Endothelial cell of umbilical vein (primary cell): ENCODE data around the gene NFATC2. TPM values are rescaled to one million over a fixed set of nuclear protein-coding genes. Genes with fewer than 3 reads are reported as not detected.

Source experiments
- BruUV-seq: library from RNA; stranded (reverse); fragments of 400-500 nt; replicated peaks from 2 replicates; lab custom pipeline; 2021; lab: Mats Ljungman, UMichigan
- CTCF ChIA-PET: fragments of 300-600, 350-600 bp; sonication (Branson Sonifier 250); formaldehyde crosslinking; loops from one replicate; lab custom pipeline; 2021; ENCODE audit warnings: antibody characterized with exemption, inconsistent platforms; lab: Charles Lee
- POLR2A ChIA-PET: fragments of 300-600, 350-600 bp; sonication (Branson Sonifier 250); formaldehyde crosslinking; loops from one replicate; lab custom pipeline; 2021; ENCODE audit warnings: antibody characterized with exemption, inconsistent platforms; lab: Charles Lee
- DNase-seq: peaks from one replicate; pipeline ENCODE4 v3.0.0-alpha.2; 2011; ENCODE audit warnings: low read depth, low spot score
- FAIRE-seq: peaks from 2 replicates; lab custom pipeline; 2011; peaks lifted over from hg19 to GRCh38; lab: Jason Lieb, UNC
- H2AFZ ChIP-seq: 2 replicates; pipeline ENCODE4 v1.6.0; 2012; ENCODE audit warnings: low read depth, low read length, control low read depth, inconsistent platforms
- H3K27ac ChIP-seq: 2 replicates; pipeline ENCODE4 v1.5.1; 2011; ENCODE audit warnings: low read depth, mild to moderate bottlenecking, control low read depth, low read length, moderate library complexity; ENCODE audit not compliant: insufficient read depth
- H3K27me3 ChIP-seq, 2 experiments: 2 replicates each; pipeline versions ENCODE4 v1.6.0 to v1.6.1; 2011; ENCODE audit warnings: low read length in 2 of 2, mixed read lengths in 1 of 2; ENCODE audit not compliant: control insufficient read depth in 2 of 2, insufficient read depth in 2 of 2
- H3K36me3 ChIP-seq, 2 experiments: 2 replicates in 1 of 2; 3 replicates in 1 of 2; pipeline ENCODE4 v1.5.1; 2011; ENCODE audit warnings: low read length in 2 of 2, mild to moderate bottlenecking in 1 of 2, moderate library complexity in 1 of 2; ENCODE audit not compliant: control insufficient read depth in 2 of 2, insufficient read depth in 2 of 2; ENCODE audit errors: extremely low read depth in 1 of 2
- H3K4me1 ChIP-seq: 3 replicates; pipeline ENCODE4 v1.5.1; 2011; ENCODE audit warnings: mild to moderate bottlenecking, low read length; ENCODE audit not compliant: control insufficient read depth, insufficient read depth; ENCODE audit errors: extremely low read depth
- H3K4me2 ChIP-seq: 2 replicates; pipeline ENCODE4 v1.6.1; 2011; ENCODE audit warnings: low read length, control low read depth, mixed read lengths; ENCODE audit not compliant: insufficient read depth
- H3K4me3 ChIP-seq, 3 experiments: fragments of 200-600 bp in 1 of 3; sonication (generic), shearing (Covaris generic) in 1 of 3; replicated peaks in 1 of 3; 2 replicates each; pipeline ENCODE4 v1.5.1; 2011 to 2016; ENCODE audit warnings: control low read depth in 3 of 3, low read length in 3 of 3, mild to moderate bottlenecking in 2 of 3, inconsistent platforms in 1 of 3, low read depth in 1 of 3, moderate library complexity in 1 of 3; ENCODE audit not compliant: insufficient read depth in 1 of 3
- H3K79me2 ChIP-seq: 2 replicates; pipeline ENCODE4 v1.6.0; 2012; ENCODE audit warnings: low read length, inconsistent platforms; ENCODE audit not compliant: control insufficient read depth, insufficient read depth
- H3K9ac ChIP-seq: replicated peaks from 2 replicates; pipeline ENCODE3; 2011; ENCODE audit warnings: low read length, control low read depth; ENCODE audit not compliant: insufficient read depth; ENCODE audit errors: extremely low read depth
- H3K9me1 ChIP-seq: replicated peaks from 3 replicates; pipeline ENCODE4 v1.6.0; 2011; ENCODE audit warnings: mild to moderate bottlenecking, low read length; ENCODE audit not compliant: control insufficient read depth, insufficient read depth; ENCODE audit errors: extremely low read depth
- H3K9me3 ChIP-seq: replicated peaks from 2 replicates; pipeline ENCODE4 v1.5.1; 2012; ENCODE audit warnings: low read length, inconsistent platforms; ENCODE audit not compliant: control insufficient read depth, insufficient read depth
- H4K20me1 ChIP-seq: replicated peaks from 2 replicates; pipeline ENCODE3; 2011; ENCODE audit warnings: mild to moderate bottlenecking, low read length; ENCODE audit not compliant: control insufficient read depth, insufficient read depth; ENCODE audit errors: extremely low read depth
- CTCF ChIP-seq, 2 donors: IDR thresholded peaks; 1 replicate in 1 of 2; 2 replicates in 1 of 2; pipeline ENCODE4 v1.5.1; 2011; ENCODE audit warnings: low read length in 2 of 2, mild to moderate bottlenecking in 2 of 2, moderate library complexity in 2 of 2, control low read depth in 1 of 2, inconsistent platforms in 1 of 2, low read depth in 1 of 2; ENCODE audit not compliant: insufficient read depth in 1 of 2; ENCODE audit errors: extremely low read depth in 1 of 2
- EZH2 ChIP-seq: IDR thresholded peaks from 2 replicates; pipeline ENCODE4 v1.6.1; 2012; ENCODE audit warnings: borderline replicate concordance, low read depth, mild to moderate bottlenecking, moderate library complexity, low read length, inconsistent platforms; ENCODE audit not compliant: severe bottlenecking
- POLR2A ChIP-seq: IDR thresholded peaks from 2 replicates; pipeline ENCODE4 v1.6.1; 2012; ENCODE audit warnings: low read depth, mild to moderate bottlenecking, control low read depth, low read length
- POLR2AphosphoS5 ChIP-seq: IDR thresholded peaks from 2 replicates; pipeline ENCODE4 v1.6.1; 2012; ENCODE audit warnings: low read depth, mild to moderate bottlenecking, control low read depth, low read length, moderate library complexity; ENCODE audit not compliant: insufficient read depth
- dilution Hi-C: fragments of 300-500 bp; cut with MboI; formaldehyde crosslinking; loops from one replicate; pipeline ENCODE4 v1.15.0; 2019; ENCODE audit warnings: low sequenced_read_pairs; ENCODE audit not compliant: extremely low pct_ligation_motif_present
- intact Hi-C: fragments of 100-400 bp; cut with micrococcal nuclease; formaldehyde crosslinking; loops from one replicate; pipeline ENCODE4 v1.10.0; 2022
- polyA plus RNA-seq, 4 experiments: library from polyadenylated mRNA; depleted of rRNA in 3 of 4; stranded (reverse) in 3 of 4; unstranded in 1 of 4; fragments of >200 nt; gene quantifications; 2 replicates each; pipeline versions ENCODE4 v1.2.1 to v1.2.3, GENCODE V29; 2011 to 2012; ENCODE audit warnings: missing spikeins in 1 of 4
- total RNA-seq: library from RNA; stranded (reverse); gene quantifications from 2 replicates; pipeline ENCODE4 v1.2.3, GENCODE V29; 2021

NFATC2 gene
- total and polyA plus RNA-seq, 2 donors (not counting 3 experiments of a cell fraction or from before 2014, with no cell fraction given): 3.1 to 13.0 TPM

DNA sequence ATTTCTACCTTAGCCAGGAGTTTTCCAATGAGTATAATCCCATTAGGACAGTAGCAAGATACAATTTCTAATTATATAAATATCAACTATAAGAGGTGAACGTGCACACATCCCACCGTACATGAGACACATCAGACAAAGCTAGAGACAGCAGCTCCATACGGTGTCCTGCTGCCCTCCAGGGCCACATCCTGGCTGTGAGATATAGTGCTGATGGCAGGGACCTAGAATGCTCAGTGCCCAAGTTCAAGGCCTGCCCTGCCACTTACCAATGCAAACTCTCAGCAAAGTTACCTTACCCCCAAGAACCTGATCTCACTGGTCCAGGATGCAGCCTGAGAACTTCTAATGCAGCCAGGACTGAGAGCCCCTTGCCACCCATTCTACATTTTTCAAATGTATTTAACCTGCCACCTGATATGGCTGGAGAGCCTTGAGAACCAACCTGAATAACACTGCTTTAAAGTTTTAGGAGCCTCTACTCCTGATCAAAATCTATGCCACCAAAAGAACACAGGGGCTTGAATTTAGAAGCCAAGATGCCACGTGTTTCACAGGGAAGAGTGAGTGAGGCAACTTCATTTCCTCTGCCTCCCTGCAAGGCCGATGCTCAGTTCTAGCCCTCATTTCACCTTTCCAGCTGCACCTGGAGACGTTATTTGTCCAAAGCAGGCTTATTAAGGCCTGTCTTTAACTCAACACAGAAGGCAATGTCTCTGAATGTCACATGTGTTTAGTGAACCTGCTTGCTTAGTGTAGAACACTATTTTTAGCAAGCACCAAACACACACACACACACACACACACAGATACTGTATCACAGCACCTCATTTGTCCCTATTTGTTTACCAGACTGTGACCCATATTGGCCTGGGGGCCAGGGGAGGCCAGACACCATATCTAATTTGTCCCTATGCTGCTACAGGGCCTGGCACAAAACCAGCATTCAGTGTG is 6.1 kb downstream of the NFATC2 start:
- no peak for FAIRE-seq
- Histone ChIP-seq H3K9me1 (no peaks in the 10 kb centered on the region), H3K4me1 (peaks cover 17% of the 10 kb centered on the region), H3K27me3 (no peaks in the 10 kb centered on the region), H3K4me3 (no peak overlapping the region), H4K20me1 (no peaks in the 10 kb centered on the region), H3K4me2 (no peak overlapping the region), H2AFZ (no peak overlapping the region), H3K27ac (no peak overlapping the region), H3K9ac (no peak overlapping the region), H3K36me3 (no peaks in the 10 kb centered on the region), H3K79me2 (no peaks in the 10 kb centered on the region), H3K9me3 (no peaks in the 10 kb centered on the region)
- dilution Hi-C loops (no loop called here), intact Hi-C loops (no loop called here)
- DNase-seq: no peak
- no TSS peak for BruUV-seq
- CTCF ChIA-PET: interaction anchor here (1.3 kb wide), 3 partner anchors 26 to 124 kb away, joined by 3 to 4 read pairs (median 3); no protein-coding TSS in a partner anchor
- TF ChIP-seq CTCF (IDR thresholded peaks at IDR 0.05; ENCODE audit: extremely low read depth in 1 of 2, insufficient read depth in 1 of 2, low read depth in 1 of 2, low read length in 2 of 2) (no peak), POLR2AphosphoS5 (no peak), EZH2 (no peak), POLR2A (no peak)
- POLR2A ChIA-PET: no interaction called here
